GM21381 (cell line): ENCODE data around the gene DGCR8.

Source experiments
- ATAC-seq: cut with Tn5 transposase; IDR thresholded peaks from one replicate; pipeline ENCODE4 v1.9.1; 2021; ENCODE audit warnings: mild to moderate bottlenecking, moderate library complexity; ENCODE audit not compliant: unreplicated experiment

The DGCR8 gene

GRCh38 chr22:20079745-20080444 is at the start of gene DGCR8:
Gene DGCR8 (plus strand): TSS chr22:20080241. CDS start chr22:20085964, 5,723 bp downstream.
- peak; percentile 86 for ATAC-seq

- no peak for ATAC-seq
Observed at GRCh38 chr22:20031732-20032406, 48.2 kb upstream of the DGCR8 start.

- ATAC-seq = no peak
Observed at GRCh38 chr22:20032407-20032991, 47.5 kb upstream of the DGCR8 start.

- ATAC-seq = no peak
Observed at GRCh38 chr22:20033045-20033706, 46.9 kb upstream of the DGCR8 start.

GRCh38 chr22:20034143-20034542 is 45.9 kb upstream of the DGCR8 start:
- ATAC-seq = no peak

GRCh38 chr22:20035375-20036083 is 44.5 kb upstream of the DGCR8 start:
- ATAC-seq = no peak

- no peak for ATAC-seq
Observed at GRCh38 chr22:20036084-20036482, 44.0 kb upstream of the DGCR8 start.

- no peak for ATAC-seq
Observed at GRCh38 chr22:20036535-20037392, 43.3 kb upstream of the DGCR8 start.

GRCh38 chr22:20037419-20037818 is 42.6 kb upstream of the DGCR8 start:
- ATAC-seq = no peak

GRCh38 chr22:20038574-20038973 is 41.5 kb upstream of the DGCR8 start:
- no peak for ATAC-seq

GRCh38 chr22:20039683-20040325 is 40.2 kb upstream of the DGCR8 start:
- ATAC-seq = no peak

GRCh38 chr22:20040327-20041200 is 39.5 kb upstream of the DGCR8 start:
- no peak for ATAC-seq

GRCh38 chr22:20043057-20043996 is 36.7 kb upstream of the DGCR8 start:
- no peak for ATAC-seq

GRCh38 chr22:20043997-20044342 is 36.1 kb upstream of the DGCR8 start:
- ATAC-seq = no peak

- ATAC-seq = no peak
Observed at GRCh38 chr22:20044495-20045151, 35.4 kb upstream of the DGCR8 start.

GRCh38 chr22:20046730-20047129 is 33.3 kb upstream of the DGCR8 start:
- ATAC-seq = no peak

GRCh38 chr22:20051927-20052308 is 28.1 kb upstream of the DGCR8 start:
- no peak for ATAC-seq
